ENCODE results near the gene FNDC10.
"Not testable (repeated sequence)": the region's sequence is repeated elsewhere in the genome, so short reads cannot be mapped to it uniquely, and the experiment has no call there.

Gene FNDC10

GRCh38 chr1:1599935-1600860 lies at the start of gene FNDC10:
Gene FNDC10, minus strand, starts transcription at chr1:1600135. Its CDS starts 120 bp downstream, at chr1:1600015.
- peaks cover 8% of the 10 kb centered on the region for H3K4me1 Mint-ChIP-seq (ENCODE audit: low read depth)
- H3K36me3 Mint-ChIP-seq = no peaks in the 10 kb centered on the region
- H3K27me3 Mint-ChIP-seq = no peaks in the 10 kb centered on the region
- H3K4me3 Mint-ChIP-seq = peak within 1 kb of the TSS; percentile 66
- peak within 1 kb of the TSS; percentile 54 for H3K27ac Mint-ChIP-seq
- H3K9me3 Mint-ChIP-seq (ENCODE audit: low read depth) = no peaks in the 10 kb centered on the region

DNA sequence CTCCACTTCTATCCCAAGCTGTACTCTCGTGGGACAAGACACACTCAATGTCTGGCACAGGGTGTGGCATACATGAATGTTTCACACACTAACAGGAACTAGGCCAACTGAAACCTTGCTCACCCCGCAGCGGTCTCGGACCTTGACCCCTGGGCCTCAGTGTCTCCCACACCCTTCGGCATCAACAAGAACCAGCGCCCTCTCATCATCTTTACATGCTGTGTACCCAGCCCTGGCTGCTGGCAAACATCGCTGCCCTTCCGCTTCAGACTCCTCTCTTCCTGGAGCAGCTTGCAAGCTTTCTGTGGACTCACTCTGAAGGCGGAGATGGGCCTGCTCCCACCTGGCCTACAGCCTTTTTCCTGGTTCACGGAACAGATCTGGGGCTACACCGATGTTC lies 48.3 kb upstream of the FNDC10 start:
- not testable (repeated sequence) for H3K27me3 Mint-ChIP-seq; H3K36me3 Mint-ChIP-seq; H3K9me3 Mint-ChIP-seq (ENCODE audit: low read depth); H3K4me1 Mint-ChIP-seq (ENCODE audit: low read depth); H3K4me3 Mint-ChIP-seq; H3K27ac Mint-ChIP-seq

- H3K36me3 Mint-ChIP-seq; H3K4me3 Mint-ChIP-seq; H3K4me1 Mint-ChIP-seq (ENCODE audit: low read depth); H3K27me3 Mint-ChIP-seq; H3K9me3 Mint-ChIP-seq (ENCODE audit: low read depth): not testable (repeated sequence)
- peak overlapping the region; percentile 41 for H3K27ac Mint-ChIP-seq
These were observed 47.8 kb upstream of the FNDC10 start for GRCh38 chr1:1647567-1648241.

- H3K4me1 Mint-ChIP-seq (ENCODE audit: low read depth); H3K36me3 Mint-ChIP-seq; H3K9me3 Mint-ChIP-seq (ENCODE audit: low read depth); H3K27me3 Mint-ChIP-seq; H3K4me3 Mint-ChIP-seq; H3K27ac Mint-ChIP-seq: not testable (repeated sequence)
These were observed 46.4 kb upstream of the FNDC10 start for GRCh38 chr1:1646326-1646725.

DNA sequence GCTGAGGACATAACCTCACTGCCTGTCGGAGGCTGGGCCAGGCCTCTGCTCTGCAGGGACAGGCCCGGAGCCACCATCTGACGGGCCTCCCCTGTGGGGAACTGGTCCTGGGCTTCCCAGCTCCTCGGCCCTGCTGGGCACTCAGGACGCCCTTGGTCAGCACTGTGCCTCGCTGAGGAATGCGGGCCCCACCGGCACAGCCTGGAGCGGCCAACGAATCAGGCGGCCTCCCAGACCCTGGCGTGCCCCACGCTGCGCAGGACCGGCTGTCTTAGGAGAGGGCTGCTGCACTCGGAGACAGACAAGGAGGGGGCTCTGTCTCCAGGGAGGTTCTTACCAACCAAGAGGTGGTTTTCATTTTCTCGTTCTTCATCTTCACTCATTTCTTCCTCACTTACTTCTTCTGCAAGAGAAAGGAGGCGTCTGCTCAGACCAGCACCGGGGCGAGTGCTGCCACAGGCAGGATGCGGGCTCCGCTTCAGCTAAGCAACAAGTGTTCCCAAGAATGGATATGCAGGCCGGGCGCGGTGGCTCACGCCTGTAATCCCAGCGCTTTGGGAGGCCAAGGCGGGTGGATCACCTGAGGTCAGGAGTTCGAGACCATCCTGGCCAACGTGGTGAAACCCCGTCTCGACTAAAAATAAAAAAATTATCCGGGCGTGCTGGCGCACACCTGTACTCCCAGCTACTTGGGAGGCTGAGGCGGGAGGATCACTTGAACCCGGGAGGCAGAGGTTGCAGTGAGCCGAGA lies 41.0 kb upstream of the FNDC10 start:
- not testable (repeated sequence) for H3K27me3 Mint-ChIP-seq; H3K27ac Mint-ChIP-seq; H3K4me1 Mint-ChIP-seq (ENCODE audit: low read depth); H3K36me3 Mint-ChIP-seq; H3K9me3 Mint-ChIP-seq (ENCODE audit: low read depth); H3K4me3 Mint-ChIP-seq

DNA sequence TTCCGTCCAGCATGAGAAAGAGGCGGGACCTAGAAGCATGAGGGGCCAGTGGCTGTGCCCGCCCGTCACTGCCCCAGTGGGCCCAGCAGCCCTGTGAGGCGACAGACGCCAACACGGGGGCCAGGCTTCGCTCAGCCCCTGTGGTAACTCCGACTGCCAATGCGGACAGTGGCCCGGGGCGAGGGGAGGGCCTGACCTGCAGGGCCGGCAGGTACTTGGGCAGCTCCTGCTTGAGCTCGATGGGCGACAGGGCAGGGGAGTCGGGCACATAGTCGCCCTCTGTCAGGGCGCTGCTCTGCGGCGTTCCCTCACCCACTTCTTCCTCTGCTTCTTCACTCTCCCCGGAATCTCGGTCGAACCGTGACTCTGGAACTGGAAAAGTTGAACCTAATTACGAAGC lies 40.1 kb upstream of the FNDC10 start:
- H3K4me1 Mint-ChIP-seq (ENCODE audit: low read depth); H3K4me3 Mint-ChIP-seq; H3K36me3 Mint-ChIP-seq; H3K27ac Mint-ChIP-seq; H3K27me3 Mint-ChIP-seq; H3K9me3 Mint-ChIP-seq (ENCODE audit: low read depth): not testable (repeated sequence)

DNA sequence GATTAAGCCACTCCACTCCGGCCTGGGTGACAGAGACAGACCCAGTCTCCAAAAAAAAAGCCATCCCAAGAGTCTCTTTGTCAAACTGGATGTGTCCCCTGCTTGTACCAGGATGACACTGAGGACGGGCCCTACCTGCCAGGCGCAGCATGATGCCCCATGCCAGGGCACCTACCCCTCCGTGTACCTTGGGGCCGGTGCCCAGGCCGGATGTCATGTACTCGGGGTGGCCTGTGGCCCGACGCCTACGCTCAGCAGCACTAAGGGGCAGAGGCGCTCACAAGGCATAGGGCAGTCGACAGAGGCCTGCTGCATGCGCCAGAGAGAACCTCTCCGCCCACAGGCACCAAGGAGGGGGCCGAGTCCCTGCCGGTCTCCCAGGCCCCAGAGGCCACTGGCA lies 39.4 kb upstream of the FNDC10 start:
- H3K9me3 Mint-ChIP-seq (ENCODE audit: low read depth); H3K4me3 Mint-ChIP-seq; H3K27me3 Mint-ChIP-seq; H3K36me3 Mint-ChIP-seq; H3K27ac Mint-ChIP-seq; H3K4me1 Mint-ChIP-seq (ENCODE audit: low read depth): not testable (repeated sequence)

DNA sequence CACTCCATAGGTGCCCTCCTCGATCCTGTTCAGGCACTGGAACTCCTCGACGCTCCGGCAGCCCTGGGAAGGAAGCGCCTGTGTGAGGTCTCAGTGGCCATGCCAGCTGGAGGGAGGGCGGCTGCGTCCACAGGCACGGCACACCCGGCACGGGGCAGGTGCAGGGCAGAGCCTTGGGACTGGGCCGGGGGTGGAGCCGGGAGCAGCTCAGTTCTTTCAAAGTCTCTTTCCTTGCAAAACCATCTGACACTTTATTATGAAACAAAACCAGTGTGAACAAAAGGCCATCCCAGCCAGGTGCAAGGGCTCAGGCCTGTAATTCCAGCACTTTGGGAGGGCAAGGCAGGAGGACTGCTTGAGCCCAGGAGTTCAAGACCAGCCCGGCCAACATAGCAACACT lies 38.6 kb upstream of the FNDC10 start:
- not testable (repeated sequence) for H3K27me3 Mint-ChIP-seq; H3K9me3 Mint-ChIP-seq (ENCODE audit: low read depth); H3K4me1 Mint-ChIP-seq (ENCODE audit: low read depth); H3K27ac Mint-ChIP-seq; H3K4me3 Mint-ChIP-seq; H3K36me3 Mint-ChIP-seq

DNA sequence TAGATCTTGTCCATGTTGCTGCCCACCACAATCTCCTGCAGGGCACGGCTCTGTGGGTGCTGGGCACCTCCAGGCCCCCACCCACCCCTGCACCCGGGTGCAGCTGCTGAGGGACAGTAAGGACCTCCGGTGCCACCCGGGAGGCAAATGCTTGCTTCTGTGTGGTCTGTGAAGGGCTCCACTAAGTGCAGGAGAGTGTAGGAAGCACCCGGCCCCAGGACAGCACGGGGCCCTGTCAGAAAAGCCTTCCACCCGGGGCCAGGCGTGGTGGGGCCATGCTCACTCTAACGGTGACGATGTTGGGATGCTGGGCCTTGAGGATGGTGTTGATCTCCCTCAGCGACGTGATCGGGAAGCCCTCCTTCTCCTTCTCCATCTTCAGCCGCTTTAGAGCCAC lies 37.5 kb upstream of the FNDC10 start:
- not testable (repeated sequence) for H3K9me3 Mint-ChIP-seq (ENCODE audit: low read depth); H3K27me3 Mint-ChIP-seq; H3K4me3 Mint-ChIP-seq; H3K27ac Mint-ChIP-seq; H3K36me3 Mint-ChIP-seq; H3K4me1 Mint-ChIP-seq (ENCODE audit: low read depth)

GRCh38 chr1:1636621-1637478 lies 36.9 kb upstream of the FNDC10 start:
- not testable (repeated sequence) for H3K9me3 Mint-ChIP-seq (ENCODE audit: low read depth); H3K4me3 Mint-ChIP-seq; H3K36me3 Mint-ChIP-seq; H3K27ac Mint-ChIP-seq; H3K27me3 Mint-ChIP-seq; H3K4me1 Mint-ChIP-seq (ENCODE audit: low read depth)

DNA sequence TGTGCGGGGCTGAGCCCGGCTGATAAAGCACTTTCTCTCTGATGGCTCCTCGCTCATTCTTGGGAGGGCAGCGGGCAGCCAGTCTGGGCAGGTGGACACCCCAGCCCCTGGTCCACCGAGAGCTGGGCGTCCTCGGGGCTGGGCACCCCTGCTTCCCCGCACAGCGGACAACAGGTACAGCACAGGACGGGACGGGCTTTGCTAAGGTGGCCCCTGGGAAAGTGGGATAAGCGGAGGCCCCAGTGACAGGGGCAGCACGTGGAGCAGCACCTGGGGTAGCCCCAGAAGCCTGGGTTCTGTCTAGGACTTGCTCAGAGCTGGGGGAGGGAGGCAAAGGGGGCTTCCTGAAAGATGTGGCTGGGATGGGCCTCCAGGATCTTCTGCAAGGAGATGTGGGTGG lies 34.7 kb upstream of the FNDC10 start:
- H3K27ac Mint-ChIP-seq; H3K9me3 Mint-ChIP-seq (ENCODE audit: low read depth); H3K4me1 Mint-ChIP-seq (ENCODE audit: low read depth); H3K36me3 Mint-ChIP-seq; H3K4me3 Mint-ChIP-seq; H3K27me3 Mint-ChIP-seq: not testable (repeated sequence)

- H3K4me3 Mint-ChIP-seq; H3K27me3 Mint-ChIP-seq; H3K27ac Mint-ChIP-seq; H3K4me1 Mint-ChIP-seq (ENCODE audit: low read depth); H3K36me3 Mint-ChIP-seq; H3K9me3 Mint-ChIP-seq (ENCODE audit: low read depth): not testable (repeated sequence)
These were observed 33.5 kb upstream of the FNDC10 start for GRCh38 chr1:1633409-1633808.

GRCh38 chr1:1631782-1632420 lies 32.0 kb upstream of the FNDC10 start, which contains the start of gene MMP23B:
Gene MMP23B, plus strand, starts transcription at chr1:1632173. Its CDS starts 46 bp downstream, at chr1:1632219.
- Mint-ChIP-seq H3K4me3 (peak within 1 kb of the TSS; percentile 72), H3K27ac (no peak within 1 kb of the TSS), H3K9me3 (ENCODE audit: low read depth) (no peaks in the 10 kb centered on the region), H3K4me1 (ENCODE audit: low read depth) (peaks cover 4% of the 10 kb centered on the region), H3K27me3 (no peaks in the 10 kb centered on the region), H3K36me3 (no peaks in the 10 kb centered on the region)

DNA sequence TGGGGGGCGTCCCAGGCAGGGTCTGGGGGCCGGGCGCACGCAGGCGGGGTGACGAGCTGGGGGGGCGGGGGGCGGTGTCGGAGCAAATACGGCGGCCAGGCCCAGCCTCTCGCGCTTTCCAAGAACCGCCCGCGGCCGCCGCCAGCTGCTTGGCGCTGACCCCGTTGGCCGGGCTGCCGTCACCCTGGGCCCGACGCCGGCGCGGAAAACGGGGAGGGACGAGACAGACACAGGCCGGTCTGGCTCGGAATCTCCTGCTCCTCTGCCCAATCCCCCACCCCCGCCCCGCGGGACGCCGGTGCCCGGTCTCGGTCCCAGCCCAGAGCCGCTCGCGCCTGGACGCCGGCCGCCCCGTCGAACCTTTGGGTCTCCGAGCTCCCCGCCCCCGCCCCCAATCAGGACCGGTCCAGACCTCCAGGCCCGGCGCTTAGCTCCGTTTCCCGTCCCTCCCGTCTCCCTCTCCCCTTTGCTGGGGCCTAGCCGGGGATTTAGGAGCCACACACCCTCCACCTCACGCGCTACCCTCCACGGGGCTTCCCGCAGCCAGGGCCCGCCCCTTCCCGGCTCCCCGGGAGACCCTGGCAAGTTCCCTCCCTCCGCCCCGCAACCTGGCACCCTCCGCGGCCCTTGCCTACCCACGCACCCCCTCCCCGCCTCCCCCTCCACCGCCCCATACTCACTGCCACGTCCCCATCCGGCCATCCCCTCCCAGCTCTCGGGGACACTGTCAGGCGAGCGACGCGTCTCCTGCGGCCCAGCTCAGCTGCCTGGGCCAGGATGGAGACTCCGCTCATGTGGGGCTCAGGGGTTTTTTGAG lies 31.2 kb upstream of the FNDC10 start:
- Mint-ChIP-seq H3K4me3 (peak overlapping the region; percentile 72), H3K27ac (no peak overlapping the region), H3K9me3 (ENCODE audit: low read depth) (no peaks in the 10 kb centered on the region), H3K4me1 (ENCODE audit: low read depth) (peaks cover 4% of the 10 kb centered on the region), H3K36me3 (no peaks in the 10 kb centered on the region), H3K27me3 (no peaks in the 10 kb centered on the region)

All from activated naive CD8-positive, alpha-beta T cell (primary cell).